ENCODE measurements around the gene LYPLA2. TPM values are rescaled to one million over a fixed set of nuclear protein-coding genes. Genes with fewer than 3 reads are reported as not detected.

Gene LYPLA2
- total RNA-seq, 3 donors from 2014 or later = 31.8 to 52.8 (median 49.5) TPM

DNA sequence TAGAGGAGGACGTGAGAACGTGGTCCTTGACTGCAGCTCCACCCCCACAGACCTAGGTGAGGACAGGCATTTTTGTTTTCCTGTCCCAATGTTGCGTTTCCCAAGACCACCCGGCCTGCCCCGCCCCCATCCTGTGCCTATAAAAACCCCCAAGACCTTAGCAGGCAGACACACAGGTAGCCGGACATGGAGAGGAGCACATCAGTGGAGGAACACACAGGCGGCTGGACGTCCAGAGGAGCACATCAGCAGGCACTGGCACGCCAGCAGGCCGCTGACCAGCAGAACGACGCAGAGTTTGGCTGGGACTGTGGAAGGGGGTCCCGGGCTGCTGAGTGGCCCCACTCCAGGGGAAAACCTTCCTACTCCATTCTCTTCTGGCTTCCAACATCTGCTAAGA lies 47.0 kb downstream of the LYPLA2 start:
- intact Hi-C loops (cut with DNase I; ENCODE audit: low total_unique reads) = no loop called here

DNA sequence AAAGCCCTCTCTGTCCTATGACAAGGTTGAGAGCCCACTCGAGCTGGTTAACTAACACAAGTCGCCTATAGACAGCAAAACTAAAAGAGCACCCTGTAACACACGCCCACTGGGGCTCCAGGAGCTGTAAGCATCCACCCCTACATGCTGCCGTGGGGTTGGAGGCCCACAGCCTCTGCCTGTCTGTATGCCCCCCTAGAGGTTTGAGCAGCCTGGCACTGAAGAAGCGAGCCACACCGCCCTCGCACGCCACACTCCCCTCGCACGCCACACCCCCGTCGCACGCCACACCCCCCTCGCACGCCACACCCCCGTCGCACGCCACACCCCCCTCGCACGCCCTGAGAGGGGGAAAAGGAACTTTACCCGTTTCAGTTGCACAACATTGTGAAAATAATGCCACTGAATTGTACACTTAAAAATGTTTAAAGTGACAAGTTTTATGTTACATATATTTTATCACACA lies 47.5 kb downstream of the LYPLA2 start:
- no peaks in the 10 kb centered on the region for H3K36me3 ChIP-seq
- H3K27me3 ChIP-seq = no peaks in the 10 kb centered on the region
- TF ChIP-seq POLR2A (IDR thresholded peaks at IDR 0.05) = no peak
- TF ChIP-seq POLR2AphosphoS5 (IDR thresholded peaks at IDR 0.05) = no peak
- TF ChIP-seq, protein P1, sequence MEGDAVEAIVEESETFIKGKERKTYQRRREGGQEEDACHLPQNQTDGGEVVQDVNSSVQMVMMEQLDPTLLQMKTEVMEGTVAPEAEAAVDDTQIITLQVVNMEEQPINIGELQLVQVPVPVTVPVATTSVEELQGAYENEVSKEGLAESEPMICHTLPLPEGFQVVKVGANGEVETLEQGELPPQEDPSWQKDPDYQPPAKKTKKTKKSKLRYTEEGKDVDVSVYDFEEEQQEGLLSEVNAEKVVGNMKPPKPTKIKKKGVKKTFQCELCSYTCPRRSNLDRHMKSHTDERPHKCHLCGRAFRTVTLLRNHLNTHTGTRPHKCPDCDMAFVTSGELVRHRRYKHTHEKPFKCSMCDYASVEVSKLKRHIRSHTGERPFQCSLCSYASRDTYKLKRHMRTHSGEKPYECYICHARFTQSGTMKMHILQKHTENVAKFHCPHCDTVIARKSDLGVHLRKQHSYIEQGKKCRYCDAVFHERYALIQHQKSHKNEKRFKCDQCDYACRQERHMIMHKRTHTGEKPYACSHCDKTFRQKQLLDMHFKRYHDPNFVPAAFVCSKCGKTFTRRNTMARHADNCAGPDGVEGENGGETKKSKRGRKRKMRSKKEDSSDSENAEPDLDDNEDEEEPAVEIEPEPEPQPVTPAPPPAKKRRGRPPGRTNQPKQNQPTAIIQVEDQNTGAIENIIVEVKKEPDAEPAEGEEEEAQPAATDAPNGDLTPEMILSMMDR (IDR thresholded peaks at IDR 0.05) = no peak
- no peaks in the 10 kb centered on the region for H3K9me3 ChIP-seq
- intact Hi-C loops (cut with DNase I; ENCODE audit: low total_unique reads) = no loop called here
- DNase-seq (ENCODE audit: low spot score in 2 of 2) = peak; percentile 27 to 65
- H3K27ac ChIP-seq = no peak overlapping the region
- no peaks in the 10 kb centered on the region for H3K4me1 ChIP-seq
- H3K4me3 ChIP-seq = peak overlapping the region; percentile 15 to 57 (median 45)

More for the DNA sequence above, 47.0 kb downstream of the LYPLA2 start:
- Histone ChIP-seq H3K9me3 (no peaks in the 10 kb centered on the region), H3K27me3 (no peaks in the 10 kb centered on the region), H3K4me3 (peak overlapping the region; percentile 15 to 57 (median 45)), H3K36me3 (no peaks in the 10 kb centered on the region), H3K4me1 (no peaks in the 10 kb centered on the region), H3K27ac (no peak overlapping the region)
- TF ChIP-seq POLR2AphosphoS5 (IDR thresholded peaks at IDR 0.05) = no peak
- TF ChIP-seq POLR2A (IDR thresholded peaks at IDR 0.05) = no peak
- TF ChIP-seq, protein P1 (IDR thresholded peaks at IDR 0.05) = no peak
- DNase-seq (ENCODE audit: low spot score in 2 of 2) = no peak

DNA sequence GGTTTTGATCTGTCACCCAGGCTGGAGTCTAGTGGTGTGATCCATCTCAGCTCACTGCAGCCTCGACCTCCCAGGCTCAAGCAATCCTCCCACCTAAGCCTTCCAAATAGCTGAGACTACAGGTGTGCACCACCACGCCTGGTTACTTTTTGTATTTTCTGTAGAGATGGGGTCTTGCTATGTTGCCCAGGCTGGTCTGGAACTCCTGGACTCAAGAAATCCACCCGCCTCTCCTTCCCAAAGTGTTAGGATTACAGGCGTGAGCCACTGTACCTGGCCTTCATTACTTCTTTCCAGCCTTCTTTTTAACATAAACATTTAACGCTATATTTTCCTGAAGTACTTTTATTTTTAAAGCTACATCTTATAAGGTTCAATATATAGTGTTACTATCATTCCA lies 52.7 kb downstream of the LYPLA2 start:
- H3K27ac ChIP-seq = no peak overlapping the region
- DNase-seq (ENCODE audit: low spot score in 2 of 2) = no peak
- intact Hi-C loops (cut with DNase I; ENCODE audit: low total_unique reads) = no loop called here
- H3K36me3 ChIP-seq = no peaks in the 10 kb centered on the region
- H3K4me3 ChIP-seq = no peak overlapping the region
- H3K27me3 ChIP-seq = no peaks in the 10 kb centered on the region
- H3K9me3 ChIP-seq = no peaks in the 10 kb centered on the region
- no peaks in the 10 kb centered on the region for H3K4me1 ChIP-seq
- TF ChIP-seq POLR2A (IDR thresholded peaks at IDR 0.05) (no peak), POLR2AphosphoS5 (IDR thresholded peaks at IDR 0.05) (no peak)
- TF ChIP-seq, protein P1 (IDR thresholded peaks at IDR 0.05) = no peak

Other genes with a start within 250 kb of the LYPLA2 start
- gene ID3, start 231.6 kb upstream of the LYPLA2 start, total RNA-seq = 100 to 1,000 TPM in 1 of 3 donors, 10 to 100 TPM in 2; 79.9 to 133 (median 90.9) TPM
- gene RPL11, start 99.3 kb upstream of the LYPLA2 start, total RNA-seq = 1,000 to 10,000 TPM; 1,191 to 1,487 (median 1,340) TPM
- gene ELOA, start 47.7 kb upstream of the LYPLA2 start, total RNA-seq = 10 to 100 TPM; 30.3 to 61.9 (median 32.8) TPM
- gene PITHD1, start 12.7 kb upstream of the LYPLA2 start, total RNA-seq = 10 to 100 TPM; 46.9 to 62.8 (median 60.3) TPM
- gene GALE, start 9.6 kb downstream of the LYPLA2 start, total RNA-seq = 10 to 100 TPM in 2 of 3 donors, 1 to 10 TPM in 1; 9.9 to 31.2 (median 28.2) TPM
- 10 to 100 TPM; 31.7 to 42.4 (median 39.0) TPM for gene HMGCL, start 34.3 kb downstream of the LYPLA2 start, total RNA-seq
- 10 to 100 TPM; 26.9 to 45.3 (median 44.2) TPM for gene FUCA1, start 77.1 kb downstream of the LYPLA2 start, total RNA-seq
- under 1 TPM in 1 of 3 donors, not detected in 2; under 0.01 TPM for gene CNR2, start 122.2 kb downstream of the LYPLA2 start, total RNA-seq
- gene PNRC2, start 168.7 kb downstream of the LYPLA2 start, total RNA-seq = 100 to 1,000 TPM; 126 to 163 (median 134) TPM
- gene SRSF10, start 189.2 kb downstream of the LYPLA2 start, total RNA-seq = 100 to 1,000 TPM in 2 of 3 donors, 10 to 100 TPM in 1; 99.4 to 156 (median 116) TPM